ENCODE results near the gene OXGR1. TPM values are rescaled to one million over a fixed set of nuclear protein-coding genes. Genes with fewer than 3 reads are reported as not detected.

Gene OXGR1
- total RNA-seq, 1 donor from 2014 or later: 0.83 TPM

DNA sequence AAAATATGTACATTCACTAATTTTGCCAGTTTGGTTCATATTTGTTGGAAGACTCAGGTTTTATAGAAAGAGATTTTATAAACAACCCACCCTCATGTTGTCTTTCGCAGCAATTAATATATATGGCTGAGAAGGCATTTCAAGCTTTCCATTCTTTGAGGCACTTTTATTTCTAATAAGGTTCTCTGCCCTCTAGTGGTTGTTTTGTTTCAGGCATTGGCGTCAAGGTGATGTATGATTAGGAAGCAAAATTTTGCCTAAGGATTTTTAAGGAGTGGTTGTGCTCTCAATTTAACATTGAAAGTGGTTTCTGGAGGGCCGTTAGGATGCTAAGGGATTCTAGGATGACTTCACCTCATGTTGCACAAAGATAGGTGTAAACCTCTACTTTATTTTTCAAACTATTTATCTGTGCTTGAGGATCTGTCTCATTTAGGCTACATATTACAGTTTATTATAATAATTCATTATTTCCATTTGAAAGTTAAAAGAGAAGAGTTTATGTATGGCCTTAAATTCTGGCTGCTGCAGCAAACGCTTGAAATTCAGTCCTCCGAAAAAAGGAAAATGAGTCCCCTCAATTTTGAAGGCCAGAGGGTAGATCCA lies 35.9 kb downstream of the OXGR1 start:
- ATAC-seq (peak in 1 of 2 donors; percentile 29), DNase-seq (no peak)
- Histone ChIP-seq H3K36me3 (no peaks in the 10 kb centered on the region), H3K4me3 (no peak overlapping the region), H3K9me3 (no peaks in the 10 kb centered on the region), H3K27me3 (ENCODE audit: low read depth) (no peaks in the 10 kb centered on the region), H3K4me1 (no peaks in the 10 kb centered on the region), H3K27ac (no peak overlapping the region)
- peak; percentile 78 for TF ChIP-seq CTCF (IDR thresholded peaks at IDR 0.05)
- intact Hi-C loops (cut with DNase I): no loop called here

- Histone ChIP-seq H3K36me3 (no peaks in the 10 kb centered on the region), H3K27ac (no peak overlapping the region), H3K4me1 (no peaks in the 10 kb centered on the region), H3K27me3 (ENCODE audit: low read depth) (no peaks in the 10 kb centered on the region), H3K4me3 (no peak overlapping the region), H3K9me3 (no peaks in the 10 kb centered on the region)
- no peak for ATAC-seq
- intact Hi-C loops (cut with DNase I): no loop called here
- TF ChIP-seq CTCF (IDR thresholded peaks at IDR 0.05): no peak
- DNase-seq: no peak
Measured at GRCh38 chr13:96952595-96952994, 41.7 kb downstream of the OXGR1 start.

GRCh38 chr13:96948127-96948526 lies 46.1 kb downstream of the OXGR1 start:
- H3K9me3 ChIP-seq: no peaks in the 10 kb centered on the region
- no peak overlapping the region for H3K27ac ChIP-seq
- TF ChIP-seq CTCF (IDR thresholded peaks at IDR 0.05): no peak
- H3K27me3 ChIP-seq (ENCODE audit: low read depth): no peaks in the 10 kb centered on the region
- DNase-seq: no peak
- no peaks in the 10 kb centered on the region for H3K36me3 ChIP-seq
- no peaks in the 10 kb centered on the region for H3K4me1 ChIP-seq
- intact Hi-C loops (cut with DNase I): no loop called here
- no peak for ATAC-seq
- no peak overlapping the region for H3K4me3 ChIP-seq

DNA sequence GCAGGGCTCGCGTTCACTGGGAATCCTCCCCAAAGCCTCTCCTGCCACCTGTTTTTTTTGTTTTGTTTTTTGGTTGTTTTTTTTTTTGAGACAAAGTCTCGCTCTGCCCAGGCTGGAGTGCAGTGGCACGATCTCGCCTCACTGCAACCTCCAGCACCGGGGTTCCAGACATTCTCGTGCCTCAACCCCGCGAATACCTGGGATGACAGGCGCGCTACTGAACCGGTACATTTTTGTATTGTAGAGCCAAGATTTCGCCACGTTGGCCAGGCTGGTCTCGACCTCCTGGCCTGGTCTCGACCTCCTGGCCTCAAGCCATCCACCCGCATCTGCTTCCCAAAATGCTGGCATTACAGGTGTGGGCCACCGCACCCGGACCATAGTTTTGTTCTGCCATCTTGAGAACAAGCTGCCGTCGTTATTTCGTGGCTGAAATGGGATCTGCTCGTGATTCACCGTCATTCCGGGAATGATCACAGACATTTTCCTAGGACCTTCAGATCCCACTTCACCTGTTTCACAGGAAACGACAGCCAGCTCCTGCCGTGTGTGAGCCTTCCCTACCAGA lies 46.8 kb downstream of the OXGR1 start:
- DNase-seq (no peak), ATAC-seq (no peak)
- H3K27ac ChIP-seq: no peak overlapping the region
- no peaks in the 10 kb centered on the region for H3K27me3 ChIP-seq (ENCODE audit: low read depth)
- intact Hi-C loops (cut with DNase I): no loop called here
- H3K4me3 ChIP-seq: no peak overlapping the region
- no peaks in the 10 kb centered on the region for H3K4me1 ChIP-seq
- H3K9me3 ChIP-seq: no peaks in the 10 kb centered on the region
- TF ChIP-seq CTCF (IDR thresholded peaks at IDR 0.05): no peak
- no peaks in the 10 kb centered on the region for H3K36me3 ChIP-seq

GRCh38 chr13:96946709-96947311 lies 47.5 kb downstream of the OXGR1 start:
- no peak for DNase-seq
- ATAC-seq: no peak
- intact Hi-C loops (cut with DNase I): no loop called here
- Histone ChIP-seq H3K4me3 (no peak overlapping the region), H3K9me3 (no peaks in the 10 kb centered on the region), H3K36me3 (no peaks in the 10 kb centered on the region), H3K27ac (no peak overlapping the region), H3K27me3 (ENCODE audit: low read depth) (no peaks in the 10 kb centered on the region), H3K4me1 (no peaks in the 10 kb centered on the region)
- TF ChIP-seq CTCF (IDR thresholded peaks at IDR 0.05): no peak

All from lower lobe of right lung (tissue), 2 donors.